ENCODE measurements around the gene TPO.
"Not testable (repeated sequence)": the region's sequence is repeated elsewhere in the genome, so short reads cannot be mapped to it uniquely, and the experiment has no call there.

The TPO gene

GRCh38 chr2:1486670-1487069, 73.4 kb downstream of the TPO start:
- no peak for DNase-seq

- no peak for DNase-seq
Measured at GRCh38 chr2:1487758-1488157, 74.5 kb downstream of the TPO start.

GRCh38 chr2:1488181-1488671, 75.0 kb downstream of the TPO start:
- no peak for DNase-seq

GRCh38 chr2:1488851-1489250, 75.6 kb downstream of the TPO start:
- DNase-seq: no peak

GRCh38 chr2:1489486-1489885, 76.2 kb downstream of the TPO start:
- DNase-seq: no peak

GRCh38 chr2:1490381-1490780, 77.1 kb downstream of the TPO start:
- not testable (repeated sequence) for DNase-seq

GRCh38 chr2:1491751-1492150, 78.5 kb downstream of the TPO start:
- no peak for DNase-seq

GRCh38 chr2:1492231-1492630, 79.0 kb downstream of the TPO start:
- DNase-seq: not testable (repeated sequence)

GRCh38 chr2:1492711-1493430, 79.6 kb downstream of the TPO start:
- no peak for DNase-seq

GRCh38 chr2:1493431-1494126, 80.3 kb downstream of the TPO start:
- no peak for DNase-seq

- no peak for DNase-seq
Measured at GRCh38 chr2:1494257-1494656, 81.0 kb downstream of the TPO start.

- DNase-seq: no peak
Measured at GRCh38 chr2:1494906-1495305, 81.6 kb downstream of the TPO start.

- no peak for DNase-seq
Measured at GRCh38 chr2:1495676-1496358, 82.6 kb downstream of the TPO start.

GRCh38 chr2:1496359-1496821, 83.1 kb downstream of the TPO start:
- DNase-seq: no peak

GRCh38 chr2:1497122-1497611, 83.9 kb downstream of the TPO start:
- DNase-seq: no peak

- no peak for DNase-seq
Measured at GRCh38 chr2:1498176-1498575, 84.9 kb downstream of the TPO start.

- no peak for DNase-seq
Measured at GRCh38 chr2:1499033-1499795, 86.0 kb downstream of the TPO start.

- DNase-seq: no peak
Measured at GRCh38 chr2:1501038-1501851, 88.0 kb downstream of the TPO start.

GRCh38 chr2:1501991-1502390, 88.7 kb downstream of the TPO start:
- no peak for DNase-seq

- DNase-seq: no peak
Measured at GRCh38 chr2:1502891-1503304, 89.6 kb downstream of the TPO start.

- no peak for DNase-seq
Measured at GRCh38 chr2:1503471-1504310, 90.4 kb downstream of the TPO start.
